Measurements from ENCODE around the gene UBE2E1. TPM values are rescaled to one million over a fixed set of nuclear protein-coding genes. Genes with fewer than 3 reads are reported as not detected.

UBE2E1 gene
- total and polyA plus RNA-seq, 2 experiments from 2014 or later, result 39.9 to 120 TPM

DNA sequence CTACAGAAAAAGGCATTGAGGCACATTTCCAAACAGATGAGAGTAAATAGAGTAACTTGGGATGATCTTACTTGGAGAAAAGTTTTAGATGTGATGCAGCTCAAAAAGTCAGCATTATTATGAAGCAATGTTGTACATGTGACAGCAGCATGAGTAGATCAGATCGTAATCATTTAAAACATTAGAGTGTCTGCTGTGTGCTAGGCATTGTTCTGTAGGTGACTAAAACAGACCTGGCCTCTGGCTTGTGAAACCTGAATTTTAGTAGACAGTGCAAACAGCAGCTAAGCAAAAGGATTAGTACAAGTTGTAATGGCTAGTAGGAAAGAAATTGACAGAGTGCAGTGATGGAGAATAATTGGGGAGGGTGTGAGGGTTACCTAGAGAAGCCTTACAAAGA, 15.1 kb downstream of the UBE2E1 start:
- H3K9me3 Mint-ChIP-seq, result no peaks in the 10 kb centered on the region
- H3K79me2 ChIP-seq (replicated peaks; ENCODE audit: insufficient read depth), result peaks cover 99% of the 10 kb centered on the region
- H3K27ac Mint-ChIP-seq, result no peak overlapping the region
- ATAC-seq, result no peak
- H3K27me3 ChIP-seq (ENCODE audit: insufficient read depth), result no peaks in the 10 kb centered on the region
- H2AFZ ChIP-seq, result no peak overlapping the region
- H3K36me3 ChIP-seq (ENCODE audit: insufficient read depth), result no peaks in the 10 kb centered on the region
- no peak overlapping the region for H3K4me3 ChIP-seq
- no peaks in the 10 kb centered on the region for H3F3A ChIP-seq (replicated peaks; ENCODE audit: low read depth)
- H3K36me3 Mint-ChIP-seq (ENCODE audit: low read depth), result peaks cover 13% of the 10 kb centered on the region
- H3K27ac ChIP-seq (ENCODE audit: low read depth), result no peak overlapping the region
- TF ChIP-seq EZH2phosphoT487 (IDR thresholded peaks at IDR 0.05; ENCODE audit: unreplicated experiment) (no peak), STAT1 (IDR thresholded peaks at IDR 0.05; ENCODE audit: unreplicated experiment) (no peak), EZH2 (IDR thresholded peaks at IDR 0.05; ENCODE audit: low read depth, unreplicated experiment) (no peak), ZNF331 (CRISPR knock-in tag; IDR thresholded peaks at IDR 0.05; ENCODE audit: low read depth) (no peak), CREB1 (CRISPR knock-in tag; IDR thresholded peaks at IDR 0.05; ENCODE audit: low read depth) (no peak), JUNB (IDR thresholded peaks at IDR 0.05; ENCODE audit: unreplicated experiment) (no peak), POLR2AphosphoS5 (IDR thresholded peaks at IDR 0.05; ENCODE audit: low read depth) (no peak)
- TF ChIP-seq, protein P1, sequence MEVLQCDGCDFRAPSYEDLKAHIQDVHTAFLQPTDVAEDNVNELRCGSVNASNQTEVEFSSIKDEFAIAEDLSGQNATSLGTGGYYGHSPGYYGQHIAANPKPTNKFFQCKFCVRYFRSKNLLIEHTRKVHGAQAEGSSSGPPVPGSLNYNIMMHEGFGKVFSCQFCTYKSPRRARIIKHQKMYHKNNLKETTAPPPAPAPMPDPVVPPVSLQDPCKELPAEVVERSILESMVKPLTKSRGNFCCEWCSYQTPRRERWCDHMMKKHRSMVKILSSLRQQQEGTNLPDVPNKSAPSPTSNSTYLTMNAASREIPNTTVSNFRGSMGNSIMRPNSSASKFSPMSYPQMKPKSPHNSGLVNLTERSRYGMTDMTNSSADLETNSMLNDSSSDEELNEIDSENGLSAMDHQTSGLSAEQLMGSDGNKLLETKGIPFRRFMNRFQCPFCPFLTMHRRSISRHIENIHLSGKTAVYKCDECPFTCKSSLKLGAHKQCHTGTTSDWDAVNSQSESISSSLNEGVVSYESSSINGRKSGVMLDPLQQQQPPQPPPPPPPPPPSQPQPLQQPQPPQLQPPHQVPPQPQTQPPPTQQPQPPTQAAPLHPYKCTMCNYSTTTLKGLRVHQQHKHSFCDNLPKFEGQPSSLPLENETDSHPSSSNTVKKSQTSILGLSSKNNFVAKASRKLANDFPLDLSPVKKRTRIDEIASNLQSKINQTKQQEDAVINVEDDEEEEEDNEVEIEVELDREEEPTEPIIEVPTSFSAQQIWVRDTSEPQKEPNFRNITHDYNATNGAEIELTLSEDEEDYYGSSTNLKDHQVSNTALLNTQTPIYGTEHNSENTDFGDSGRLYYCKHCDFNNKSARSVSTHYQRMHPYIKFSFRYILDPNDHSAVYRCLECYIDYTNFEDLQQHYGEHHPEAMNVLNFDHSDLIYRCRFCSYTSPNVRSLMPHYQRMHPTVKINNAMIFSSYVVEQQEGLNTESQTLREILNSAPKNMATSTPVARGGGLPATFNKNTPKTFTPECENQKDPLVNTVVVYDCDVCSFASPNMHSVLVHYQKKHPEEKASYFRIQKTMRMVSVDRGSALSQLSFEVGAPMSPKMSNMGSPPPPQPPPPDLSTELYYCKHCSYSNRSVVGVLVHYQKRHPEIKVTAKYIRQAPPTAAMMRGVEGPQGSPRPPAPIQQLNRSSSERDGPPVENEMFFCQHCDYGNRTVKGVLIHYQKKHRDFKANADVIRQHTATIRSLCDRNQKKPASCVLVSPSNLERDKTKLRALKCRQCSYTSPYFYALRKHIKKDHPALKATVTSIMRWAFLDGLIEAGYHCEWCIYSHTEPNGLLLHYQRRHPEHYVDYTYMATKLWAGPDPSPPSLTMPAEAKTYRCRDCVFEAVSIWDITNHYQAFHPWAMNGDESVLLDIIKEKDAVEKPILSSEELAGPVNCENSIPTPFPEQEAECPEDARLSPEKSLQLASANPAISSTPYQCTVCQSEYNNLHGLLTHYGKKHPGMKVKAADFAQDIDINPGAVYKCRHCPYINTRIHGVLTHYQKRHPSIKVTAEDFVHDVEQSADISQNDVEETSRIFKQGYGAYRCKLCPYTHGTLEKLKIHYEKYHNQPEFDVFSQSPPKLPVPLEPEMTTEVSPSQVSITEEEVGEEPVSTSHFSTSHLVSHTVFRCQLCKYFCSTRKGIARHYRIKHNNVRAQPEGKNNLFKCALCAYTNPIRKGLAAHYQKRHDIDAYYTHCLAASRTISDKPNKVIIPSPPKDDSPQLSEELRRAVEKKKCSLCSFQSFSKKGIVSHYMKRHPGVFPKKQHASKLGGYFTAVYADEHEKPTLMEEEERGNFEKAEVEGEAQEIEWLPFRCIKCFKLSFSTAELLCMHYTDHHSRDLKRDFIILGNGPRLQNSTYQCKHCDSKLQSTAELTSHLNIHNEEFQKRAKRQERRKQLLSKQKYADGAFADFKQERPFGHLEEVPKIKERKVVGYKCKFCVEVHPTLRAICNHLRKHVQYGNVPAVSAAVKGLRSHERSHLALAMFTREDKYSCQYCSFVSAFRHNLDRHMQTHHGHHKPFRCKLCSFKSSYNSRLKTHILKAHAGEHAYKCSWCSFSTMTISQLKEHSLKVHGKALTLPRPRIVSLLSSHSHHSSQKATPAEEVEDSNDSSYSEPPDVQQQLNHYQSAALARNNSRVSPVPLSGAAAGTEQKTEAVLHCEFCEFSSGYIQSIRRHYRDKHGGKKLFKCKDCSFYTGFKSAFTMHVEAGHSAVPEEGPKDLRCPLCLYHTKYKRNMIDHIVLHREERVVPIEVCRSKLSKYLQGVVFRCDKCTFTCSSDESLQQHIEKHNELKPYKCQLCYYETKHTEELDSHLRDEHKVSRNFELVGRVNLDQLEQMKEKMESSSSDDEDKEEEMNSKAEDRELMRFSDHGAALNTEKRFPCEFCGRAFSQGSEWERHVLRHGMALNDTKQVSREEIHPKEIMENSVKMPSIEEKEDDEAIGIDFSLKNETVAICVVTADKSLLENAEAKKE (CRISPR knock-in tag; IDR thresholded peaks at IDR 0.05), result no peak
- peaks cover 54% of the 10 kb centered on the region for H3K4me1 ChIP-seq (ENCODE audit: insufficient read depth)
- no peak overlapping the region for H3K4me3 Mint-ChIP-seq
- no peak for DNase-seq (ENCODE audit: low spot score)
- H4K20me1 ChIP-seq (replicated peaks; ENCODE audit: insufficient read depth), result peaks cover 48% of the 10 kb centered on the region
- no peaks in the 10 kb centered on the region for H3K9me2 ChIP-seq (ENCODE audit: insufficient read depth)
- peaks cover 71% of the 10 kb centered on the region for H3K4me1 Mint-ChIP-seq
- peaks cover 3% of the 10 kb centered on the region for H3K27me3 Mint-ChIP-seq (ENCODE audit: insufficient read depth, low read depth, poor library complexity)
- H3K4me2 ChIP-seq, result no peak overlapping the region

Measured in GM23338 (cell line).